PC-3 (cell line): ENCODE results near the gene EPHB1. TPM values are rescaled to one million over a fixed set of nuclear protein-coding genes. Genes with fewer than 3 reads are reported as not detected.

Experiments used
- ATAC-seq: fragments of 200-7000 bp; cut with Tn5 transposase; 2 replicates; pipeline ENCODE4 v1.9.1; 2020; ENCODE audit warnings: mild to moderate bottlenecking, moderate library complexity
- BruUV-seq: library from RNA; stranded (reverse); fragments of 400-500 nt; replicated peaks from 2 replicates; lab custom pipeline; 2021; lab: Mats Ljungman, UMichigan
- CTCF ChIA-PET: fragments of 300-600 bp; sonication (Branson Sonifier 250); formaldehyde crosslinking; loops from one replicate; lab custom pipeline; 2022; ENCODE audit warnings: antibody characterized with exemption; lab: Charles Lee
- POLR2A ChIA-PET: fragments of 300-600 bp; sonication (Branson Sonifier 250); formaldehyde crosslinking; loops from one replicate; lab custom pipeline; 2022; ENCODE audit warnings: antibody characterized with exemption; ENCODE audit not compliant: unreplicated experiment; lab: Charles Lee
- DNase-seq: peaks from one replicate; pipeline ENCODE4 v3.0.0-alpha.2; 2015
- H2AFZ ChIP-seq: fragments of 300-600 bp; sonication (generic); 2 replicates; pipeline ENCODE4 v1.6.0; 2016; ENCODE audit warnings: antibody characterized with exemption, low read length
- H3F3A ChIP-seq: fragments of 300-600 bp; sonication (generic); one replicate; pipeline ENCODE4 v1.6.0; 2017; ENCODE audit warnings: antibody characterized with exemption, low read length, control low read depth, mild to moderate bottlenecking; ENCODE audit not compliant: unreplicated experiment
- H3K27ac ChIP-seq: fragments of 300-600 bp; sonication (generic); 2 replicates; pipeline ENCODE4 v1.5.1; 2016; ENCODE audit warnings: mild to moderate bottlenecking, low read length
- H3K27me3 ChIP-seq: fragments of 300-600 bp; sonication (generic); 2 replicates; pipeline ENCODE4 v1.6.1; 2016; ENCODE audit warnings: low read length, mixed read lengths
- H3K36me3 ChIP-seq: fragments of 300-600 bp; sonication (generic); 2 replicates; pipeline ENCODE4 v1.6.1; 2016; ENCODE audit warnings: low read depth, mixed run types, low read length, mixed read lengths
- H3K4me1 ChIP-seq: fragments of 300-600 bp; sonication (generic); 2 replicates; pipeline ENCODE4 v1.5.1; 2016; ENCODE audit warnings: low read length; ENCODE audit not compliant: insufficient read depth
- H3K4me2 ChIP-seq: fragments of 300-600 bp; sonication (generic); 2 replicates; pipeline ENCODE4 v1.6.0; 2016; ENCODE audit warnings: low read length
- H3K4me3 ChIP-seq: fragments of 300-600 bp; sonication (generic); 2 replicates; pipeline ENCODE4 v1.5.1; 2016; ENCODE audit warnings: mild to moderate bottlenecking, low read length, mixed read lengths
- H3K79me2 ChIP-seq: fragments of 300-600 bp; sonication (generic); 2 replicates; pipeline ENCODE4 v1.6.1; 2017; ENCODE audit warnings: low read length, mixed read lengths
- H3K9ac ChIP-seq: fragments of 300-600 bp; sonication (generic); 2 replicates; pipeline ENCODE4 v1.6.0; 2016; ENCODE audit warnings: mild to moderate bottlenecking, low read length
- H3K9me2 ChIP-seq: fragments of 300-600 bp; sonication (generic); replicated peaks from 2 replicates; pipeline ENCODE4 v1.6.1; 2016; ENCODE audit warnings: mixed run types, low read length, mixed read lengths
- H3K9me3 ChIP-seq: fragments of 300-600 bp; sonication (generic); 2 replicates; pipeline ENCODE4 v1.6.1; 2016; ENCODE audit warnings: low read length, mixed read lengths
- H4K20me1 ChIP-seq: fragments of 300-600 bp; sonication (generic); 2 replicates; pipeline ENCODE4 v1.6.1; 2016; ENCODE audit warnings: low read length, mixed read lengths
- EZH2 ChIP-seq: fragments of 300-600 bp; sonication (generic); IDR thresholded peaks from one replicate; pipeline ENCODE4 v1.6.1; 2017; ENCODE audit warnings: antibody characterized with exemption, mild to moderate bottlenecking, low read length; ENCODE audit not compliant: unreplicated experiment
- EZH2phosphoT487 ChIP-seq: fragments of 300-600 bp; sonication (generic); IDR thresholded peaks from 2 replicates; pipeline ENCODE4 v1.6.1; 2018; ENCODE audit warnings: mild to moderate bottlenecking, antibody characterized with exemption, low read length, borderline replicate concordance
- intact Hi-C: fragments of 100-400 bp; cut with micrococcal nuclease; formaldehyde crosslinking; loops from 2 replicates; pipeline ENCODE4 v1.9.0; 2023
- total RNA-seq: library from RNA; depleted of rRNA; stranded (reverse); fragments of >200 nt; gene quantifications from 2 replicates; pipeline ENCODE4 v1.2.3, GENCODE V29; 2014
- TF ChIP-seq, protein P1 (sequence below): fragments of 300-600 bp; sonication (generic); conservative IDR thresholded peaks from 2 replicates; pipeline ENCODE4 v1.5.1; 2017; ENCODE audit warnings: antibody characterized with exemption, low read depth, mild to moderate bottlenecking, low read length

EPHB1 gene
- total RNA-seq, 1 experiment from 2014 or later = 0.69 TPM

- Histone ChIP-seq H3K9me3 (no peaks in the 10 kb centered on the region), H3F3A (no peaks in the 10 kb centered on the region), H3K79me2 (no peaks in the 10 kb centered on the region), H3K27me3 (no peaks in the 10 kb centered on the region), H4K20me1 (no peaks in the 10 kb centered on the region), H3K4me1 (no peaks in the 10 kb centered on the region), H3K9ac (no peak overlapping the region), H3K9me2 (no peaks in the 10 kb centered on the region), H3K36me3 (no peaks in the 10 kb centered on the region), H3K27ac (no peak overlapping the region), H3K4me3 (no peak overlapping the region), H2AFZ (no peak overlapping the region), H3K4me2 (no peak overlapping the region)
- ATAC-seq (no peak), DNase-seq (no peak)
- CTCF ChIA-PET = no interaction called here
- no TSS peak for BruUV-seq
- intact Hi-C loops = no loop called here
- POLR2A ChIA-PET = no interaction called here
- TF ChIP-seq EZH2 = no peak
Observed at GRCh38 chr3:134876836-134877235, 81.8 kb downstream of the EPHB1 start.

DNA sequence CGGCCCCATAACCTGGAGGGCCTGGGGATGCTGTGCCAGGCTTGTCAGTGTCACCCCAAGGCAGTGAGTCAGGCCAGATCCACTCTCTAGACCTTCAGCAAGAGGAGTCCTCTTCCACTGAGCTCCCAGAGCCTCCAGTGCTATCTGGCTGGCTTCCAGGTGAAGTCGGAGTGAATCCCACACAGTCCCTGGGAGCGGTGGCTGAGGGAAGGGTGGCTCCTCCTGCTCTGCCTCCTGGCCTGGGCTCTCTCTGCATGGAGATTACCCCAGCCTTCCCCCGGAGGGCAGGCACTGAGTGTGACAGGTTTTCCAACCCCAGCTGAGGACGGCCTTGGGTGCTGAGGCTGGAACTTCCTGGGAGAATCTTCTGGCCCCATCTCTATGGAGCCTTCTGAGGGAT, 82.7 kb downstream of the EPHB1 start:
- no peak for DNase-seq
- ATAC-seq = no peak
- H3K4me3 ChIP-seq = no peak overlapping the region

DNA sequence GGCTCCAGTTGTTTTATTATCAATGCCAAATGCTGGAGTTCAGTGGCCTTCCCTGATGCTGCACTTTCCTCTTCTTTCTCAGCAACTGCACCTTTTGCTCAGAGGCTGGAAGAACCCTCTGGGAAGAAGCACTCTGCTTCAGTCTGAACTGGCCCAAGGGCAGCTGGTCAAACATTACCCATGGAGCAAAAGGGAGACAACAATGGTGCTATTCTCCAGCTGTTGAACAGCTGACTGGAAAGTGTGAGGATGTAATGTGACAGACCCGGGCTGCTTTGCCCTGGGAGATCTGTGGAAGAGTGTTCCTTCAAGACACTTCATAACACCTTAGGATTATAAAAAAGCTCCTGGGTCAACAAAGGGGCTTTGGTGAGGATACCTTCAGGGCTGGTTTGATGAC, 84.9 kb downstream of the EPHB1 start:
- no peak overlapping the region for H3K27ac ChIP-seq
- H3K4me1 ChIP-seq = no peaks in the 10 kb centered on the region
- H3F3A ChIP-seq = no peaks in the 10 kb centered on the region
- no peaks in the 10 kb centered on the region for H3K9me2 ChIP-seq
- DNase-seq (no peak), ATAC-seq (no peak)
- H3K9ac ChIP-seq = no peak overlapping the region
- no TSS peak for BruUV-seq
- CTCF ChIA-PET = no interaction called here
- H3K27me3 ChIP-seq = no peaks in the 10 kb centered on the region
- TF ChIP-seq, protein P1, sequence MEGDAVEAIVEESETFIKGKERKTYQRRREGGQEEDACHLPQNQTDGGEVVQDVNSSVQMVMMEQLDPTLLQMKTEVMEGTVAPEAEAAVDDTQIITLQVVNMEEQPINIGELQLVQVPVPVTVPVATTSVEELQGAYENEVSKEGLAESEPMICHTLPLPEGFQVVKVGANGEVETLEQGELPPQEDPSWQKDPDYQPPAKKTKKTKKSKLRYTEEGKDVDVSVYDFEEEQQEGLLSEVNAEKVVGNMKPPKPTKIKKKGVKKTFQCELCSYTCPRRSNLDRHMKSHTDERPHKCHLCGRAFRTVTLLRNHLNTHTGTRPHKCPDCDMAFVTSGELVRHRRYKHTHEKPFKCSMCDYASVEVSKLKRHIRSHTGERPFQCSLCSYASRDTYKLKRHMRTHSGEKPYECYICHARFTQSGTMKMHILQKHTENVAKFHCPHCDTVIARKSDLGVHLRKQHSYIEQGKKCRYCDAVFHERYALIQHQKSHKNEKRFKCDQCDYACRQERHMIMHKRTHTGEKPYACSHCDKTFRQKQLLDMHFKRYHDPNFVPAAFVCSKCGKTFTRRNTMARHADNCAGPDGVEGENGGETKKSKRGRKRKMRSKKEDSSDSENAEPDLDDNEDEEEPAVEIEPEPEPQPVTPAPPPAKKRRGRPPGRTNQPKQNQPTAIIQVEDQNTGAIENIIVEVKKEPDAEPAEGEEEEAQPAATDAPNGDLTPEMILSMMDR = no peak
- TF ChIP-seq EZH2phosphoT487 (no peak), EZH2 (no peak)
- no peak overlapping the region for H3K4me3 ChIP-seq
- H4K20me1 ChIP-seq = no peaks in the 10 kb centered on the region
- no peak overlapping the region for H2AFZ ChIP-seq
- POLR2A ChIA-PET = no interaction called here
- no peak overlapping the region for H3K4me2 ChIP-seq
- intact Hi-C loops = no loop called here
- H3K36me3 ChIP-seq = no peaks in the 10 kb centered on the region
- H3K9me3 ChIP-seq = no peaks in the 10 kb centered on the region
- no peaks in the 10 kb centered on the region for H3K79me2 ChIP-seq

More for the DNA sequence above, 82.7 kb downstream of the EPHB1 start:
- no peak overlapping the region for H3K9ac ChIP-seq
- no peak overlapping the region for H2AFZ ChIP-seq
- no peaks in the 10 kb centered on the region for H3F3A ChIP-seq
- intact Hi-C loops = no loop called here
- H3K9me2 ChIP-seq = no peaks in the 10 kb centered on the region
- BruUV-seq = no TSS peak
- H3K4me1 ChIP-seq = no peaks in the 10 kb centered on the region
- no peaks in the 10 kb centered on the region for H3K79me2 ChIP-seq
- H3K36me3 ChIP-seq = no peaks in the 10 kb centered on the region
- H3K27ac ChIP-seq = no peak overlapping the region
- TF ChIP-seq EZH2 (no peak), EZH2phosphoT487 (no peak)
- TF ChIP-seq, protein P1 = no peak
- ChIA-PET POLR2A (no interaction called here), CTCF (no interaction called here)
- no peaks in the 10 kb centered on the region for H4K20me1 ChIP-seq
- H3K9me3 ChIP-seq = no peaks in the 10 kb centered on the region
- no peak overlapping the region for H3K4me2 ChIP-seq
- no peaks in the 10 kb centered on the region for H3K27me3 ChIP-seq
